Sigmoid colon (tissue), 4 donors: ENCODE measurements around the gene BCR.

ENCODE experiments used
- CTCF ChIP-seq, 4 experiments: fragments of 450-650 bp in 3 of 4; fragments of 200-600 bp in 1 of 4; IDR thresholded peaks; one replicate each; pipeline ENCODE4 v1.5.1; 2016 to 2019; ENCODE audit warnings: antibody characterized with exemption in 4 of 4, mild to moderate bottlenecking in 3 of 4, moderate library complexity in 2 of 4
- EP300 ChIP-seq, 4 donors: sonication (generic); formaldehyde crosslinking; IDR thresholded peaks; one replicate each; pipeline ENCODE4 v1.6.1; 2017; ENCODE audit warnings: antibody characterized with exemption in 4 of 4
- POLR2A ChIP-seq, 2 donors: fragments of 450-650 bp; IDR thresholded peaks; one replicate each; pipeline ENCODE4 v1.6.1; 2016; ENCODE audit warnings: antibody characterized with exemption in 2 of 2, mild to moderate bottlenecking in 2 of 2, moderate library complexity in 2 of 2
- POLR2AphosphoS5 ChIP-seq, 4 donors: sonication (generic); formaldehyde crosslinking; IDR thresholded peaks; one replicate each; pipeline ENCODE4 v1.6.1; 2017; ENCODE audit warnings: antibody characterized with exemption in 4 of 4

GRCh38 chr22:23145878-23146470 is 34.3 kb upstream of the BCR start:
- TF ChIP-seq CTCF (IDR thresholded peaks at IDR 0.05): no peak
- no peak for TF ChIP-seq POLR2A (IDR thresholded peaks at IDR 0.05)
- no peak for TF ChIP-seq POLR2AphosphoS5 (IDR thresholded peaks at IDR 0.05)
- TF ChIP-seq EP300 (IDR thresholded peaks at IDR 0.05): no peak
